ENCODE measurements around the gene SELENOV. TPM values are rescaled to one million over a fixed set of nuclear protein-coding genes. Genes with fewer than 3 reads are reported as not detected.

Gene SELENOV
- total RNA-seq, 2 donors from 2014 or later = not detected

DNA sequence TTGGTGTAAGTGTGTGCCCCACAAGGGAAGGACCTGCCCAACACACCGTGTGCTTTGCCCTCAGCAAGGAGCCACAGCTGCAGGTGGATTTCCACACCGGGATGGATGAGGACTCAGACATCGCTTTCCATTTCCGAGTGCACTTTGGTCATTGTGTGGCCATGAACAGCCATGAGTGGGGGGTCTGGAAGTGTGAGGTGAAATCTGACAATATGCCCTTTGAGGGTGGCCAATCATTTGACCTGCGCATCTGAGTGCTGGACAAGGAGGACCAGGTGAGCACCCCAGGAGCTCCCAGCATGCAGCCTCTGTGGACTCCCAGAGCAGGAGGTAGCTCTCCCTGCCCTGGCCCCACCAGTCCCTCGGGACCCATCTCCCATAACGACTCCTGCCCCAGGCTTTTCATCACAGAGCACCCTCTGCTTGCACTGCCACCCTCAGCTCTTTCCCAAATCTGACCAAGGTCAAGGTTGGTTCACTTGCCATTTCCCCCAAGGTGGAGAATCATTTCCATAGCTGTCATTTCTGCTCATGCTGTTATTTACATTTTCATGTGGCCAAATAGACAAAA is 38.2 kb downstream of the SELENOV start:
- DNase-seq = no peak
- Histone ChIP-seq H3K4me3 (no peak overlapping the region), H3K27me3 (no peaks in the 10 kb centered on the region), H3K9ac (ENCODE audit: low read depth in 2 of 2, low read length in 2 of 2) (no peak overlapping the region), H3K27ac (no peak overlapping the region), H3K9me3 (no peaks in the 10 kb centered on the region), H3K4me1 (no peaks in the 10 kb centered on the region), H3K36me3 (no peaks in the 10 kb centered on the region)
- TF ChIP-seq, protein P1, sequence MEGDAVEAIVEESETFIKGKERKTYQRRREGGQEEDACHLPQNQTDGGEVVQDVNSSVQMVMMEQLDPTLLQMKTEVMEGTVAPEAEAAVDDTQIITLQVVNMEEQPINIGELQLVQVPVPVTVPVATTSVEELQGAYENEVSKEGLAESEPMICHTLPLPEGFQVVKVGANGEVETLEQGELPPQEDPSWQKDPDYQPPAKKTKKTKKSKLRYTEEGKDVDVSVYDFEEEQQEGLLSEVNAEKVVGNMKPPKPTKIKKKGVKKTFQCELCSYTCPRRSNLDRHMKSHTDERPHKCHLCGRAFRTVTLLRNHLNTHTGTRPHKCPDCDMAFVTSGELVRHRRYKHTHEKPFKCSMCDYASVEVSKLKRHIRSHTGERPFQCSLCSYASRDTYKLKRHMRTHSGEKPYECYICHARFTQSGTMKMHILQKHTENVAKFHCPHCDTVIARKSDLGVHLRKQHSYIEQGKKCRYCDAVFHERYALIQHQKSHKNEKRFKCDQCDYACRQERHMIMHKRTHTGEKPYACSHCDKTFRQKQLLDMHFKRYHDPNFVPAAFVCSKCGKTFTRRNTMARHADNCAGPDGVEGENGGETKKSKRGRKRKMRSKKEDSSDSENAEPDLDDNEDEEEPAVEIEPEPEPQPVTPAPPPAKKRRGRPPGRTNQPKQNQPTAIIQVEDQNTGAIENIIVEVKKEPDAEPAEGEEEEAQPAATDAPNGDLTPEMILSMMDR (IDR thresholded peaks at IDR 0.05) = no peak
- intact Hi-C loops (cut with DNase I) = loop anchor here (10.0 kb wide), 1 partner anchor 212 kb away; no protein-coding TSS in a partner anchor

DNA sequence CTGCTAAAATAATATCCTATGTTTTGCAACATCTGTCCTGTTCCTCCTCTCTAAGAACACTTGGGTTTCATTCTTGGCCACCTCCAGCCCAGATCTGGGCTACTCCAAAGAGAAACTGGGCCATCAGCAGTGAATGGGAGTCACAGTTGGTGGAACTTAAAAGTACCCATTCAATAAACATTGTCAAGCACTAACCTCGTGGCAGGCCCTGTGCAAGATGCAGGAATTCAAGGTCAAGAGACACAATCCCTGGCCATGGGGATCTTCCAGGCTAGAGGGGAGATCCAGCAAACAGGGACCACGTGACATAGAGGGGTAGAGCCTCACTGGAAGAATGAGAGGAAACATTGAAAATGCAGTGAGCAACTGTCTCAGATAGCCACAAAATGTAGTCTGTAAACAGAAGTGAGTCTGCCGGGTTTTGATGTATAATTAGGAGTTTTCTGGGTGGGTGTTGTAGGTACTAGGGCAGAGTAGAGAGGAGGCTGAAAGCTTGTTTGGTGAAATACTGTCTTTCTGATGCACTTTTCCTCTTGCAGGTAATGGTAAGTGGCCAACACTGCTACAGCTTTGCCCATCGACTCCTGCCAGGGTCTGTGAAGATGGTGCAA is 39.9 kb downstream of the SELENOV start:
- H3K4me1 ChIP-seq = no peaks in the 10 kb centered on the region
- intact Hi-C loops (cut with DNase I) = loop anchor here (10.0 kb wide), 1 partner anchor 210 kb away; no protein-coding TSS in a partner anchor
- no peaks in the 10 kb centered on the region for H3K9me3 ChIP-seq
- H3K36me3 ChIP-seq = no peaks in the 10 kb centered on the region
- no peak overlapping the region for H3K9ac ChIP-seq (ENCODE audit: low read depth in 2 of 2, low read length in 2 of 2)
- no peak overlapping the region for H3K27ac ChIP-seq
- H3K27me3 ChIP-seq = no peaks in the 10 kb centered on the region
- DNase-seq = no peak
- TF ChIP-seq, protein P1 (IDR thresholded peaks at IDR 0.05) = no peak
- no peak overlapping the region for H3K4me3 ChIP-seq

DNA sequence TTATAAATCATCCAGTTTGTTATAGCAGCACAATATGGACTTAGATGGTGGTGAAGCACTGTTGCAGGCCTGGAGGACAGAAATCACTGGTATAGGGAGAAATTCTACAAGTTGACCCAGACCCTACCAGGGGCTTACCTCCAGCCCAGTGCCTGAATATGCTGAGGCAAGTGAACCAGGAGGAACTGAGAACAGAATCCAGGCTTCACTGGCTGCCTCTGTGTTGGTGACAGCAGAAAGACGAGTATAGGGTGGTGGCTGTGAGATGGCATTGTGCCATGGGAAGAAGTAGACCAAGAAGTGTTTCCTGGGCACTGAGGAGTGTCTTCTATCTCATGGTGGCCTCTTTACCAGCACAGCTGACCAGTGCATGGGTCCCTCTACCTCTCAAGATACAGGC is 40.9 kb downstream of the SELENOV start:
- H3K4me1 ChIP-seq = no peaks in the 10 kb centered on the region
- no peaks in the 10 kb centered on the region for H3K36me3 ChIP-seq
- no peak overlapping the region for H3K27ac ChIP-seq
- no peaks in the 10 kb centered on the region for H3K27me3 ChIP-seq
- intact Hi-C loops (cut with DNase I) = loop anchor here (10.0 kb wide), 1 partner anchor 209 kb away; no protein-coding TSS in a partner anchor
- no peak for DNase-seq
- H3K9me3 ChIP-seq = no peaks in the 10 kb centered on the region
- no peak overlapping the region for H3K9ac ChIP-seq (ENCODE audit: low read depth in 2 of 2, low read length in 2 of 2)
- TF ChIP-seq, protein P1 (IDR thresholded peaks at IDR 0.05) = no peak
- H3K4me3 ChIP-seq = no peak overlapping the region

DNA sequence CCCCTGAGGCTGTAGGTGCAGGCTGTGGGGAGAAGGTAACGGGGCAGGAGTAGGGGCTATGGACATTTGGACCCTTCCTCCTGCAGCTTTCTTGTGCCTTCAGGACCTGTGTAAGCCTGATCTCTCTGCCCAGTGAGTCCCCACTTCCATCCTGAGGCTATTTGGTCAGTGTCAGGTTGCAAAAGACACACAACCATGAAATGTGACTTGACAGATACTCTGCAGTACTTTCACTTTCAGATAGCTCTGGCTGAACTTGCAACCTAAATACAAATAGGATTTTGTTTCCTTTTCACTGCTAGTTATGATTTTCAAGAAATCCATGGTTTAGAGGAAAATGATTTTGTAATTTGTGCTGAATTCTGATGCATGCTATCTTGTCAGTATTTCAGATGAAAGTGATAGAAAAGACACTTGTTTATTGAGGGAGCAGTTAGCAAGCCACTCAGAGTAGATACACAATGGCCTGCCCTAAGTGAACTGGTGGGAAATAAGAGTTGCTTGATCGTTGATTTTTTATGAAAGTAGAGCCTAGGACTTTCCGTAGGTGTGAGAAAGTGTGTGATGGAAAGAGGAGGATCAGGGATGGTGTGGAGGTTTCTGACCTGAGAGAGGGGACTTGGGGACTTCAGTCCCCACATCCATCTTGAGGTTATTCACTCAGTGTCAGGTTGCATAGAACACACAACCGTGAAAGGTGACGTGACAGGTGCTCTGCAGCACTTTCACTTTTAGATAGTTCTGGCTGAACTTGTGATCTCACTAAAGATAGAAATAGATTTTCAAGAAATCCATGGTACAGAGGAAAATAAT is 43.1 kb downstream of the SELENOV start:
- DNase-seq = no peak
- H3K27ac ChIP-seq = peak overlapping the region; percentile 44

DNA sequence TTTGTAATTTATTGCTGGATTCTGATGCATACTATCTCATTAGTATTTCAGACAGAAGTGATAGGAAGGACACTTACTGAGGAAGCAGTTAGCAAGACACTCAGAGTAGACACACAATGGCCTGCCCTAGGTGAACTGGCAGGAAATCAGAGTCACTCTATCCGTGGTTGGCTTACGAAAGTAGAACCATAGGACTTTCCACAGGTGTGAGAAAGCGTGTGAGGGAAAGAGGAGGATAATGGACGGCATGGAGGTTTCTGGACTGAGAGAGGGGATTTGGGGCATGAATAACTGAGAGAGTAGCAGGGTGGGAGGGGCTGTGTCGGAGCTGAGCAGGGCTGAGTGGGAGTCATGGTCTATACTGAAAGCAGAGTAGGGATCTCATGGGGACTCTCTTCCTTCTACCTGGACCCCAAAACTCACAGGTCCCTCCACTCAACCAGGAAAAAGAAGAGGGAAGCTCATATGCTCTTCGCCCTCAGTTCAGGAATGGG is 43.7 kb downstream of the SELENOV start:
- H3K27ac ChIP-seq = peak overlapping the region; percentile 44
- TF ChIP-seq, protein P1 (IDR thresholded peaks at IDR 0.05) = no peak
- H3K27me3 ChIP-seq = no peaks in the 10 kb centered on the region
- H3K4me3 ChIP-seq = no peak overlapping the region
- H3K36me3 ChIP-seq = no peaks in the 10 kb centered on the region
- H3K4me1 ChIP-seq = no peaks in the 10 kb centered on the region
- no peak for DNase-seq
- no peak overlapping the region for H3K9ac ChIP-seq (ENCODE audit: low read depth in 2 of 2, low read length in 2 of 2)
- H3K9me3 ChIP-seq = no peaks in the 10 kb centered on the region
- intact Hi-C loops (cut with DNase I) = loop anchor here (10.0 kb wide), 1 partner anchor 206 kb away; no protein-coding TSS in a partner anchor

More for the DNA sequence above, 43.1 kb downstream of the SELENOV start:
- H3K36me3 ChIP-seq = no peaks in the 10 kb centered on the region
- H3K27me3 ChIP-seq = no peaks in the 10 kb centered on the region
- no peaks in the 10 kb centered on the region for H3K4me1 ChIP-seq
- no peak overlapping the region for H3K9ac ChIP-seq (ENCODE audit: low read depth in 2 of 2, low read length in 2 of 2)
- H3K4me3 ChIP-seq = no peak overlapping the region
- intact Hi-C loops (cut with DNase I) = loop anchor here (10.0 kb wide), 1 partner anchor 207 kb away; no protein-coding TSS in a partner anchor
- H3K9me3 ChIP-seq = no peaks in the 10 kb centered on the region
- TF ChIP-seq, protein P1 (IDR thresholded peaks at IDR 0.05) = no peak

All from colonic mucosa (tissue), 4 donors.